Activated CD8-positive, alpha-beta T cell treated with anti-CD3 and anti-CD28 coated beads for 36 hours (primary cell): ENCODE measurements around the gene OCA2. TPM values are rescaled to one million over a fixed set of nuclear protein-coding genes. Genes with fewer than 3 reads are reported as not detected.

Experiments
- ATAC-seq: fragments of 200-7000 bp; cut with Tn5 transposase; one replicate; pipeline ENCODE4 v1.10.0; 2021; ENCODE audit warnings: mild to moderate bottlenecking, moderate library complexity
- CTCF ChIA-PET: fragments of 350-600 bp; sonication (Branson Sonifier 250); formaldehyde crosslinking; loops from one replicate; lab custom pipeline; 2021; ENCODE audit warnings: antibody characterized with exemption; lab: Charles Lee
- POLR2A ChIA-PET: fragments of 350-600 bp; sonication (Branson Sonifier 250); formaldehyde crosslinking; loops from one replicate; lab custom pipeline; 2021; ENCODE audit warnings: antibody characterized with exemption; lab: Charles Lee
- DNase-seq: peaks from one replicate; pipeline ENCODE4 v3.0.0-alpha.2; 2020
- H3K27ac Mint-ChIP-seq: one replicate; pipeline ENCODE4 v1.8.0; 2021; ENCODE audit warnings: mild to moderate bottlenecking, mixed read lengths
- H3K27me3 Mint-ChIP-seq: one replicate; pipeline ENCODE4 v1.8.0; 2021; ENCODE audit warnings: mixed read lengths
- H3K36me3 Mint-ChIP-seq: one replicate; pipeline ENCODE4 v1.8.0; 2021; ENCODE audit warnings: low read depth, mixed read lengths
- H3K4me1 Mint-ChIP-seq: one replicate; pipeline ENCODE4 v1.8.0; 2021; ENCODE audit warnings: low read depth, mixed read lengths
- H3K4me3 Mint-ChIP-seq: one replicate; pipeline ENCODE4 v1.8.0; 2021; ENCODE audit warnings: mild to moderate bottlenecking, moderate library complexity, mixed read lengths
- H3K9me3 Mint-ChIP-seq: one replicate; pipeline ENCODE4 v1.8.0; 2021; ENCODE audit warnings: mixed read lengths
- CTCF ChIP-seq: fragments of 200-600 bp; IDR thresholded peaks from one replicate; pipeline ENCODE4 v1.8.0; 2022; ENCODE audit warnings: antibody characterized with exemption, mild to moderate bottlenecking
- intact Hi-C: fragments of 100-400 bp; cut with micrococcal nuclease; formaldehyde crosslinking; loops from one replicate; pipeline ENCODE4 v1.10.0; 2022
- total RNA-seq, 2 experiments: library from RNA; stranded (reverse); gene quantifications; one replicate each; pipeline ENCODE4 v1.2.3, GENCODE V29; 2021

OCA2 gene
- total RNA-seq, 2 experiments from 2014 or later = not detected

GRCh38 chr15:27771892-27772291, 327.2 kb downstream of the OCA2 start:
- Mint-ChIP-seq H3K27ac (no peak overlapping the region), H3K9me3 (peaks cover 2% of the 10 kb centered on the region), H3K4me3 (no peak overlapping the region), H3K36me3 (no peaks in the 10 kb centered on the region), H3K27me3 (no peaks in the 10 kb centered on the region), H3K4me1 (no peaks in the 10 kb centered on the region)
- ATAC-seq = no peak
- intact Hi-C loops = no loop called here
- TF ChIP-seq CTCF = no peak
- ChIA-PET CTCF (no interaction called here), POLR2A (no interaction called here)
- DNase-seq = no peak

- no peak for TF ChIP-seq CTCF
- no peak for ATAC-seq
- Mint-ChIP-seq H3K27ac (no peak overlapping the region), H3K36me3 (no peaks in the 10 kb centered on the region), H3K9me3 (peaks cover 2% of the 10 kb centered on the region), H3K27me3 (no peaks in the 10 kb centered on the region), H3K4me3 (no peak overlapping the region), H3K4me1 (no peaks in the 10 kb centered on the region)
- DNase-seq = no peak
- ChIA-PET POLR2A (no interaction called here), CTCF (no interaction called here)
- intact Hi-C loops = no loop called here
Observed at GRCh38 chr15:27770769-27771554, 328.2 kb downstream of the OCA2 start.

GRCh38 chr15:27770086-27770607, 329.0 kb downstream of the OCA2 start:
- Mint-ChIP-seq H3K4me1 (no peaks in the 10 kb centered on the region), H3K27me3 (no peaks in the 10 kb centered on the region), H3K4me3 (no peak overlapping the region), H3K9me3 (peaks cover 2% of the 10 kb centered on the region), H3K27ac (no peak overlapping the region), H3K36me3 (no peaks in the 10 kb centered on the region)
- ChIA-PET POLR2A (no interaction called here), CTCF (no interaction called here)
- TF ChIP-seq CTCF = no peak
- intact Hi-C loops = no loop called here
- ATAC-seq (no peak), DNase-seq (no peak)

GRCh38 chr15:27769652-27770051, 329.5 kb downstream of the OCA2 start:
- Mint-ChIP-seq H3K4me3 (no peak overlapping the region), H3K9me3 (peaks cover 2% of the 10 kb centered on the region), H3K27ac (no peak overlapping the region), H3K36me3 (no peaks in the 10 kb centered on the region), H3K27me3 (no peaks in the 10 kb centered on the region), H3K4me1 (no peaks in the 10 kb centered on the region)
- no peak for ATAC-seq
- intact Hi-C loops = no loop called here
- DNase-seq = no peak
- ChIA-PET CTCF (no interaction called here), POLR2A (no interaction called here)
- TF ChIP-seq CTCF = no peak

GRCh38 chr15:27768732-27769475, 330.2 kb downstream of the OCA2 start:
- no peak overlapping the region for H3K4me3 Mint-ChIP-seq

More at GRCh38 chr15:27768732-27769475, 330.2 kb downstream of the OCA2 start:
- ATAC-seq (no peak), DNase-seq (no peak)
- Mint-ChIP-seq H3K36me3 (no peaks in the 10 kb centered on the region), H3K27me3 (no peaks in the 10 kb centered on the region), H3K9me3 (peaks cover 2% of the 10 kb centered on the region), H3K27ac (no peak overlapping the region), H3K4me1 (no peaks in the 10 kb centered on the region)
- CTCF ChIA-PET = no interaction called here
- TF ChIP-seq CTCF = no peak
- intact Hi-C loops = no loop called here
- POLR2A ChIA-PET = no interaction called here
